ENCODE measurements around the gene LRFN2.

Gene LRFN2

DNA sequence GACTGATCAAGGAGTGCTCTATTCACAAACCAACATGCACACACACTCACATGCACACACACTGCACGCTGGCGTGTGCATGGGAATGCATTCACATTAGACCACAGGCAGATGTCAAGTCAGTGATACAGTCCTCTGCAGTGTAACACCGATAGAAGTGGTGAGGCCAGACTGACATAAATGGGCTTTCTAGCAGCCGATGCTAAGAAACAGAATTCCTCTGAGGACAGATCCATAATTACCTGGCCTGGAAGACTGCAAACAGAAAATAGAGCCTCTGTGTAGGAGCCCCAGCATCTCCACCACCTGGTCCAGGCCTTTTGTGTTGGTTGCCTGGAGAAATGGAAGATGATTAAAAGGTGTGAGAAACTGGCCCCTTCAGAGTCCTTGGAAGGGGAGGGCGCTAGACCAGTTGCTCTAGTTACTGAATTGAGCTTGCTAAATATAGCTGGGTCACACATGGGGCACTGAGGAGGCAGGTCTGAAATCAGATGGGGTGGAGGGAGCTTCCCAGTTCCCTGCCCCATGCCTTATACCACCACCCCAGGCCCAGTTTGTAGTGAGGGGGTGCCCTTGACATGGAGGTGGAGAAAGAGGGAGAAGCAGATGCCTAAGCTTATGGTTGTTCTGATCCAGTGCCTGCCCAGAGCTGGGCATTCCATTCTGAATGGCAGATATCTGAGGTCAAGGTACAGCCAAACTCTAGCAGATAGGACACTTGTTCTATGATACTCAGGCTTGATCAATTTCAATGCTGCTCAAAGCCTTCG, 233.8 kb downstream of the LRFN2 start:
- no peak for DNase-seq (ENCODE audit: low read depth in 2 of 2, low spot score in 1 of 2)

DNA sequence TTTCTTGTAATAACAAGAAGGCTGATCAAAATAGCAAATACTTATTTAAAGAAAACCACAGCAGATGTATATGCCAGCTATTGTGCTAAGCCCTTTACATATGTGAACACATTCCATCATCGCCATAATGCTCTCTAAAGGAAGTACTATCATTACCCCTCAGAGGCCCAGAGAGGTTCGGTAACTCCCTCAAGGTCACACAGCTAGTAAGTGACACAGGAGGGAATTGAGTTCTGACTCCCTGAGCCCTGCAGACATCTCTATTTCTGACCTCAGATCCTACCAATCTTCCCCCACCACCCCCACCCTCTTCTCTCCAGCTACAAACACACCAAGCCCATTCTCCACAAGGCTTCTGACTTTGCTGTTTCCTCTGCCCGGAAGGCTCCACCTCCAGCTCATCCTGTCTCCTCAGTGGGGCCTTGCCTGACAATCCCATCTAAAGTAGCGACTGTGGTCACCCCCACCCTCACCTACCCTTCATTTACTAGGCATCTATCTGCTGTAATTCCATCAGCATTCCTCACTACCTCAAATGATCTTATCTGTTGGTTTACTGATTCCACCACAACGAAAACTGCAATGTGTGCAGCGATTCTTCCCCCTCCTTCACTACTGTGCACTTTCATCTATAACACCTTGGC, 234.5 kb downstream of the LRFN2 start:
- no peak for DNase-seq (ENCODE audit: low read depth in 2 of 2, low spot score in 1 of 2)

DNA sequence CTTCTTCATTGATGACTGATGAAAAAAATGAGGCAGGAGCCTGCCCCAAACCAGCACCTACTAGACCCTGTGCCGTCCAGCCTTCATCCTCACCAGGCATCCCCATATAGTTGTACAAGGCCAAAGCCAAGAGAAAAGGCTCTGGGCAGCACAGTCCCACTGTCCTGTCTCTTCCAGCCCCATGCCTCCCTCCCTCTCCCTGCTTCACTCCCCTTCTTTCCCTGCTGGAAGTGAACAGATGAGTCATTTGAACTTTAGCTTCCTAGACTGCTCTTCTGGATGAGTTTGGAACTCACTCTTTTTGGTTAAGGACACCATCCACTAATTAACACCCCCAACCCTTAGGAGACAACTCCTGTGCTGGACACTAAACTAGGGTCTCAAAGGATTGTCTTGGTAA, 235.2 kb downstream of the LRFN2 start:
- DNase-seq (ENCODE audit: low read depth in 2 of 2, low spot score in 1 of 2): no peak

DNA sequence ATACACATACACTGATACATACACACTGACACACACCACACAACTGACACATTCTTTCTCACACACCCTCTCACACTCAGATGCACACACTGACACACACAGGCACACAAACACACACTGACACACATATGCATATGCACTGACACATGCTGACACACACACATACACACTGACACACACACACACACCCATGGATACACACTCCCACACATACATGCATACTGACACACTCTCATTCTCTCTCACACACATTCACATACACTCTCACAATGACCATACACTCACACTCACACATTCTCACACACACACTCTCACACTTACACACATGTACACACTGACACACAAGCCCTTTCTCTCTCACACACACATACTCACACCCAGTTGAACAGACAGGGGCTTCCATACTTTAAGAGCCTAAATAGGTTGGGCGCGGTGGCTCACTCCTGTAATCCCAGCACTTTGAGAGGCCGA, 236.4 kb downstream of the LRFN2 start:
- DNase-seq (ENCODE audit: low read depth in 2 of 2, low spot score in 1 of 2): no peak

DNA sequence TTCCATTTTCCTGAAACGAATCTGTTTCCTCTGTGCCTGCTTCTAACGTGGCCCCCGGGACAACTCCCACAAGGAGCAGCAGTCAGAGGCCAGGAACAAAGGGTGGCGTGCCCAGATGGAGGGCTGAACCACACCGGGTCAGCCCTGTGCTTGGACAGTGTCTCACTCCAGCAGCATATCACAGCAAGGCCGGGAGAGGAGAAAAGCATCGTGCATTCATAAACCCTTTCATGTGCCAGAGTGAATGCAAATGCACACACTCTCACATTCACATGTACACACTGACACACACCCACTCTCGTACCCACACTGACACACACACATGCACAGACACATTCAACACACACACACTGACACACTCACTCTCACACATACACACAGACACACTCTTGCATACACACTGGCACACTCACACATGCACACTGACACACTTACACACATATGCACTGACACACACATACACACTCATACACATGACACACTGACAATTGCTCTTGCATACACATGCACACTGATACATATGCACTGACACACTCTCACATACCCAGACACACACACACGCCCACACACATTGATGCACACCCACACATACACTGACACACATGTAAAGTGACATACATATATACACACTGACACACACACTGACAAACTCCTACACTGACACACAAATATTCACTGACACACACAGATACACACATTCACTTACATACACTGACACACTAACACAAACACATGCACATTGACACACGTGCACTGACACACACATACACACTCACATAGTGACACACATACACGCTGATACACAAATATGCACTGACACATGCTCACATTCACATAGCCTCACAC, 237.0 kb downstream of the LRFN2 start:
- no peak for DNase-seq (ENCODE audit: low read depth in 2 of 2, low spot score in 1 of 2)

DNA sequence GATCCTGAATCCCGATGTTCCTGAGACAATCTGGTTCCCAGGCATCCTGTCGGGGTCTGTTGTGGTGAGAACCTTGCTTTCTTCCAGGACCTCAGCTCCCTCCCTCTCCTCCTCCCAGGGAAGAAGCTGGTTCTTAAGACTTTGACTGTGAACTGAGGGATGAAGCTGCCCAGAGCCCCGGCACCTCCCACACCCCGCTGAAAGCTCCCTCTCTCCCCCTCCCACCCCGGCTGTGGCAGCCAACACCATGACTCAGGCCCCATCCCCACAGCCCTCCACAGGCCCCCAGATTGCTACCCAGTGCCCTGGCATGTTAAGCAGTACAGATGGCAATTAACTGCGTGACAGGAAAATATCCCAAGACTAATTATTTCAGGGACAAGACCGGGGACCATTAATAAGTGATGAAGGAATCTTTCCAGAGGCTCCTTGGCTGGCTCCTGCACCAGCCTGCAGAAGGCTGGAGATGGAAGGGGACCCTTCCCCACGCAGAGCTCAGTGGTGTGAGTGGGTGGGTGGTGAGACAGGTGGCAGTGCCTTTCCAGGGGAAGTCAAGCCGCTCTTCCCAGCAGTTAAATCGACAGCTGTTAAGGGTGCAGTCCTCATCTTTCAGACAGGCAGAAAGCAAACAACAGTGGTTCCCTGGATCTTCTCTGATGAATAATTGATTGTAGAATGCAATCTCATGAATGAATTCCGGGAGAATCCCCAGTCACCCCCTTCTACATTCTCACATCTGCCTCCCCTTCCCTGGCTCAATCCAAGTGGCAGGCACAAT, 237.9 kb downstream of the LRFN2 start:
- no peak for DNase-seq (ENCODE audit: low read depth in 2 of 2, low spot score in 1 of 2)

DNA sequence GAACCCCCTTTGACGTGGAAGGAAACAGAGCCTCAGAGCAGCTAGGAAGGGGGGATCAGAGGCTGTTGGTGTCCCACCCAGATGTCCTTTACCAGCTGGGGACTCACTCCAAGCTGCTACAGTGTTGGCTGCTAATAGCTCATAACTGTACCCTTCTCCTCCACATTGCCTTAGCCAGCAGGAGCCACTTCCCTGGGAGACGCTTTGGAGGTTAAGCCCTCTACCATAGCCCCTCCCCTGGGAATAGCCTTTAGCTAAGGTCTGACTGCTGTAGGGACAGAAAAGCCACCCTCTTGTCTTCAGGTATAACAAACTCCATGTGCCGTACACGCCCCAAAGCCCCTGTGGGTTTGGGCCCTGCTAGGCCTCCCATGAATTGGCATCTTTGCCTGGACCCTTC, 238.6 kb downstream of the LRFN2 start:
- DNase-seq (ENCODE audit: low read depth in 2 of 2, low spot score in 1 of 2): no peak

DNA sequence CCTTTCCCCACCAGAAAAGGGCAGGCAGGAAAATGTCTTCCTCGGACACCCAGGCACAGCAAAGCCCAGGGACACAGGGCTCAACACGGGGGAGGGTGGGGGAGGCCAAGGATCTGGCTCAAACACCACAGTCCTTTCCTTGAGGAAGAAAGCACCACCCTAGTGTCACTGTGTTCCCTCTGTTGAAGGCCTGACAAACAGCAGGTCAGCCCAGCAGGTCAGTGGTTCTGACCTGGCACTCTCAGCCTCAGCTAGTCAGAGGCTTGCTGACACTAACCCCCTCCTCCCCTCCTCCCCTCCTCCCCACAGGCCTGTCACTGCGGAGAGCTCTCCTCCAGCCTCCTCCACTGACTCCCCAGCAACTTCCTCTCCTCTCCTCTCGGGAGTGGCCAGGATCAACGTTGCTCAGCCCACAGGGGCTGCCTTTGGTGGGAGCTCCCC, 239.6 kb downstream of the LRFN2 start:
- no peak for DNase-seq (ENCODE audit: low read depth in 2 of 2, low spot score in 1 of 2)

DNA sequence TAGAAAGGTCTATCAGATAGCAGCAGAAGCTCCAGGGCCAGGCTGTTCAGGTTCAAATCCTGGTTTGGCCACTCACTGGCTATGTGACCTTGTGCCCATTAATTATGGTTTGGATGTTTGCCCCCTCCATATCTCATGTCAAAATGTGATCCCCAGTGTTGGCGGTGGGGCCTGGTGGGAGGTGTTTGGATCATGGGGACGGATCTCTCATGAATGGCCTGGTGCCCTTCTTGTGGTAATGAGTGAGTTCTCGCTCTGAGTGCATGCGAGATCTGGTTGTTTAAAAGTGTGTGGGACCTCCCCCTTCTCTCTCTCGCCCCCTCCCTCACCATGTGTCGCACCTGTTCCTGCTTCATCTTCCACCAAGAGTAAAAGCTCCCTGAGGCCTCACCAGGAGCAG, 240.9 kb downstream of the LRFN2 start:
- no peak for DNase-seq (ENCODE audit: low read depth in 2 of 2, low spot score in 1 of 2)

DNA sequence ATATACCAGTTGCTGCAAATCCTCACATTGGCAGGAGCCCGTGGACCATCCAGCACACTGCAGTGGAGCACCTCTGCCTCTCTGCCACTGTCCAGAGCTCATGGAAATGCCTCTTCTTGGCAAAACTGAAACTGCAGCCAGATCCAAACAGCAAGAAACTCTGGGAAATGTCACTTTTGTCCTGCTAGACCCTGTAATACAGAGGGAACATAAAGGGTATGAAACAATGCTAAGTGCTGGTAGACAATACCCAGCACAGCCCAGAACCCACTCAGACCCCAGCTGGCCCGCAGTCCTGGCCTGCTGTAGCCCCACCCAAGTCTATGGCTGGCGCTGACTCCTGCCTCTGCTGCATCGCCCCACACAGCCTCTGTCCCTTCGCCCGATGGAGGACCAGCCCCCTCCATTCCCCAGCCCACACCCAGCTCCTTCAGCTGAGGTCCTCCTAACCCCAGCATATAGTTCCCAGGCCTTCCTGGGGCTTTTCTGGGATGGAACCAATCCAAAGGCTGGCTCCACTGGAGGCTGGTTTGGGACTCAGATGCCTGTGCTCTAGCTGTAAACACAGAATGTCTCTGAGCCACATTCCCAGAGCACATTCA, 242.5 kb downstream of the LRFN2 start:
- DNase-seq (ENCODE audit: low read depth in 2 of 2, low spot score in 1 of 2): no peak

DNA sequence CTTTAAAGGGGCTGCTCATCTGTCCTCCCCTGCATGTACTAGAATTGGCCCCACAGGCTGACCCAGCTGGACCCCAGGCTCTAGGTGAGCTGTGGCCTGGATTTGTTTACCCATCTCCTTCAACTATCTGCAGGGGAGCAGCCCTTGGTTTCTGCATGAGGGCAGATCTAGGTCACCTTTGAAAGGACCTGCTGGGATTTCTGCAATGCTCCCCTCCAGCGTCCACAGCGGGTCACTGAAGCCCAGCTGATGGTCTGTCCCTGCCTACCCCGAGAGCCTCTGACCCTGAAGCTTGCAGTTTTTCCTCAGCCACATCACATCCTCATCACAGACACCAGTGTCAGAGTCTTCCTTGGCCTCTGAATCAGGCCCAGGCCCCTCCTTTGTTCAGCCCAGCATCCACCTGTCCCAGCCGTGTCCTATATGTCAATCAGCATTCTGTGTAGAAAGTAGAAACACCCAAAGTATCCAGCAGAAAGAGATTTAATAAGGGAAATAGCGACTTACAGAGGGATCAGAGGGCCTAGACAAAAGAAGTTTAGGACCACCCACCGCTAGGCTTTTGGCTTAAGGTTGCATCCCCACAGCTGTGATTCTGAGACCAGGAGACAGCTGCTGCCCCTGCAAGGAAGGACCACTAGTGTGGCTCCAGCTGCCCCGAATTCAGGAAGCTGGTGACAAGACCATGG, 243.1 kb downstream of the LRFN2 start:
- DNase-seq (ENCODE audit: low read depth in 2 of 2, low spot score in 1 of 2): no peak

DNA sequence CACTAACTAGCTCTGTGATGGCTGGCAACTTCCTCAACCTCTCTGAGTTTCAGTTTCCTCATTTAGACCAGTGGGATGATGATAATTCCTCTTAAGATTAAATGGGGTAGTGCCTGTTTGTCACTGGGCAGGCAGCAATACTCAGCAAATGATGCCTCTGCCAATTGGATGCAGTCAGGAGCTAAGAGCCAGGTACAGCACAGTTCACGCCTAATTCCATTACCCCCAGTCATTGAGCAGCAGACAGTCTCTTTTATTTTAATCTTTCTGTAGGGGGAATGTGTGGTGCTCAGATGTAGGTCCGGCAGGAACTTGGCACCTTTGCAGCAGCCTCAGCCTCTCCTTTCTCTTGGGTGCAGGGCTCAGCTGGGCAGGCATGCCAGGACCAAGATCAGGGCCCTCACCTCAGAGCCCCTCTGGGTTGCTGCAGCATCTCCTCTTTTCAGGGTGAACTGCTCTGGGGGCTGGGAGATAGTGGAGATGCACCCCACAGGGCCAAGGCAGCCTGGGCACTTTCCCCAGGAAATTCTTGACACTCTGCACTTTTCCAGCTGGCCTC, 243.8 kb downstream of the LRFN2 start:
- no peak for DNase-seq (ENCODE audit: low read depth in 2 of 2, low spot score in 1 of 2)

DNA sequence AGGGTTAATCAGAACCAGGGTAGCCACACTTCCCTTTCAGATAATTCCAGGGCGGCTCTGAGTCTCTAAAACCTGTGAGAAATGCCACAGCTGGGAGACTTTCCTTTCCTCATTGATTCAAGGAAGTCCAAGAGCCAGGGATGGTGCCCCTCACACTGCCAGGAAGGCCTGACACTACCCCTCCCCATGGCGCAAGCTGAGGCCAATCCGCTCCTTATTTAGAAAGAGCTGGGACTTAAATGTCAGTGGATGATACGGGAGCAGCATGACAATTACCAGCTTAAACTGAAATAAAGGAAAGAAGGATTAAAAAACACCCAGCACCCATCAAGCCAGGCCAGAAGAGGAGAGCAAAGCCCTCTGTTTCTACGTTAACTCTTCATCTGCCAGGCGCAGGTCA, 244.4 kb downstream of the LRFN2 start:
- no peak for DNase-seq (ENCODE audit: low read depth in 2 of 2, low spot score in 1 of 2)

DNA sequence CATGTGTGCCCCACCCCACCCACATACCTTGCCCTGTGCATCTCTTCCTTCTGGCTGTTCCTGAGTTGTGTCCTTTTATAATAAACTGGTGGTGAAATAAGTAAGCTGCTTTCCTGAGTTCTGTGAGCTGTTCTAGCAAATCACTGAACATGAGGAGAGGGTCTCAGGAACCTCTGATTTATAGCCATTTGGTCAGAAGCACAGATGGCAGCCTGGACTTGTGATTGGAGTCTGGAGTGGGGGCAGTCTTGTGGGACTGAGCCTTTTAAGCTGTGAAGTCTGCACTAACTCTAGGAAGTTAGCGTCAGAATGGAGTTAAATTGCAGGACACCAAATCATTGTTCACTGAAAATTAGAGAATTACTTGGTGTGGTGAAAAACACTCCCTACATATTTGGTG, 245.4 kb downstream of the LRFN2 start:
- no peak for DNase-seq (ENCODE audit: low read depth in 2 of 2, low spot score in 1 of 2)

All from stimulated activated CD8-positive, alpha-beta memory T cell treated with anti-CD3 and anti-CD28 coated beads, Interleukin-4, amount 100 ng/mL, for 1 hour (primary cell).